GM12891 (cell line): ENCODE measurements around the gene PPP1R26.

ENCODE experiments used
- POLR2A ChIP-seq: IDR thresholded peaks from 2 replicates; pipeline ENCODE4 v1.6.1; 2011; ENCODE audit warnings: low read depth, low read length, control low read depth
- POLR2AphosphoS5 ChIP-seq: IDR thresholded peaks from 2 replicates; pipeline ENCODE4 v1.6.1; 2011; ENCODE audit warnings: low read depth, low read length, control low read depth
- TAF1 ChIP-seq: IDR thresholded peaks from 2 replicates; pipeline ENCODE4 v1.6.1; 2011; ENCODE audit warnings: low read depth, low read length, control low read depth

GRCh38 chr9:135501261-135502167 lies 21.9 kb downstream of the PPP1R26 start:
- TF ChIP-seq TAF1 = no peak
- no peak for TF ChIP-seq POLR2AphosphoS5
- no peak for TF ChIP-seq POLR2A
